ENCODE measurements around the gene EEF1A2.

DNA sequence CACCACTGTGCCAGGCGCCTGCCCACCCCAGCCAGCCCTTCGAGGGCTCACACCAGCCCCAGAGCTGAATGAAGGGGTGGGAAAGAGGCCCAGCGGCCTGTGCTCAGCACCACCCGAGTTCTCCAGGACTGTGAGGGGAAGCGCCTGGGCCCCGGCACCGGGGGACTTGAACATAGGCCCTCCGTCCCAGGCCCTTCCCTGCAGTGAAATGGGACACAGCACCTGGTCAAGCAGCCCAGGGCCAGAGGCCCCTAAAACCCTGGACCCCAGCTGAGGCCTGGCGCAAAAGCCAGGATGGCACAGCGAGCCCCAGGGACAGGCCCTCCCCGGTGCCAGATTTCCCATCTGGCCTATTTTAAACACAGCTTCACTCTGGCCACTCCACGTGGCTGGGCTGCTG is 30.5 kb downstream of the EEF1A2 start:
- TF ChIP-seq SP1 (IDR thresholded peaks at IDR 0.05) (no peak), L3MBTL2 (conservative IDR thresholded peaks at IDR 0.05) (no peak)
- TF ChIP-seq, protein P1, sequence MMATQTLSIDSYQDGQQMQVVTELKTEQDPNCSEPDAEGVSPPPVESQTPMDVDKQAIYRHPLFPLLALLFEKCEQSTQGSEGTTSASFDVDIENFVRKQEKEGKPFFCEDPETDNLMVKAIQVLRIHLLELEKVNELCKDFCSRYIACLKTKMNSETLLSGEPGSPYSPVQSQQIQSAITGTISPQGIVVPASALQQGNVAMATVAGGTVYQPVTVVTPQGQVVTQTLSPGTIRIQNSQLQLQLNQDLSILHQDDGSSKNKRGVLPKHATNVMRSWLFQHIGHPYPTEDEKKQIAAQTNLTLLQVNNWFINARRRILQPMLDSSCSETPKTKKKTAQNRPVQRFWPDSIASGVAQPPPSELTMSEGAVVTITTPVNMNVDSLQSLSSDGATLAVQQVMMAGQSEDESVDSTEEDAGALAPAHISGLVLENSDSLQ (IDR thresholded peaks at IDR 0.05) = no peak

Measured in HEK293T (cell line).